HepG2 (cell line): ENCODE data around the gene TPX2. TPM values are rescaled to one million over a fixed set of nuclear protein-coding genes. Genes with fewer than 3 reads are reported as not detected.

Experiments
- CBFB ChIP-seq: sonication (generic); formaldehyde crosslinking; IDR thresholded peaks from 2 replicates; pipeline ENCODE4 v1.4.0; 2020; ENCODE audit warnings: missing genetic modification reagents
- GPN1 ChIP-seq: sonication (generic); formaldehyde crosslinking; IDR thresholded peaks from 2 replicates; pipeline ENCODE4 v1.5.1; 2020; ENCODE audit warnings: missing genetic modification reagents, borderline replicate concordance
- KAT7 ChIP-seq: IDR thresholded peaks from 2 replicates; pipeline ENCODE4 v1.6.1; 2018; ENCODE audit warnings: borderline replicate concordance, missing compliant biosample characterization
- NFATC3 ChIP-seq: sonication (generic); formaldehyde crosslinking; IDR thresholded peaks from 2 replicates; pipeline ENCODE4 v1.5.1; 2020; ENCODE audit warnings: mild to moderate bottlenecking, missing genetic modification reagents
- SMAD9 ChIP-seq: sonication (generic); formaldehyde crosslinking; IDR thresholded peaks from 2 replicates; pipeline ENCODE4 v1.5.1; 2020; ENCODE audit warnings: mild to moderate bottlenecking, missing genetic modification reagents
- SMARCC2 ChIP-seq: fragments of 450-650 bp; IDR thresholded peaks from 2 replicates; pipeline ENCODE4 v1.6.1; 2017; ENCODE audit warnings: antibody characterized with exemption, mild to moderate bottlenecking
- THAP9 ChIP-seq: sonication (generic); formaldehyde crosslinking; IDR thresholded peaks from 2 replicates; pipeline ENCODE4; 2020; ENCODE audit warnings: missing genetic modification reagents, mild to moderate bottlenecking, borderline replicate concordance
- TOPORS ChIP-seq: sonication (generic); formaldehyde crosslinking; IDR thresholded peaks from 2 replicates; pipeline ENCODE4 v1.8.0; 2023; ENCODE audit warnings: mild to moderate bottlenecking, missing genetic modification reagents
- WIZ ChIP-seq: sonication (generic); formaldehyde crosslinking; IDR thresholded peaks from 2 replicates; pipeline ENCODE4 v1.5.1; 2020; ENCODE audit warnings: mild to moderate bottlenecking, missing genetic modification reagents
- ZHX2 ChIP-seq, 2 experiments: sonication (generic) in 1 of 2; formaldehyde crosslinking in 1 of 2; IDR thresholded peaks; 2 replicates each; pipeline versions ENCODE4 v1.6.1 to v1.9.0; 2014 to 2022; ENCODE audit warnings: antibody characterized with exemption in 1 of 2, borderline replicate concordance in 1 of 2, inconsistent platforms in 1 of 2, low read depth in 1 of 2, missing genetic modification reagents in 1 of 2
- ZNF160 ChIP-seq: sonication (generic); formaldehyde crosslinking; IDR thresholded peaks from 2 replicates; pipeline ENCODE4 v1.8.0; 2022; ENCODE audit warnings: mild to moderate bottlenecking, inconsistent platforms, missing genetic modification reagents
- ZNF33A ChIP-seq: sonication (generic); formaldehyde crosslinking; IDR thresholded peaks from 2 replicates; pipeline ENCODE4 v1.5.1; 2020; ENCODE audit warnings: missing genetic modification reagents, mild to moderate bottlenecking, moderate library complexity, borderline replicate concordance
- ZNF816 ChIP-seq: sonication (generic); formaldehyde crosslinking; IDR thresholded peaks from 2 replicates; pipeline ENCODE4 v1.8.0; 2022; ENCODE audit warnings: missing genetic modification reagents, mild to moderate bottlenecking, borderline replicate concordance
- polyA plus RNA-seq, 8 experiments: library from polyadenylated mRNA; depleted of rRNA in 3 of 8; stranded (reverse) in 7 of 8; unstranded in 1 of 8; fragments of >200 nt; fragmentation: Illumina TruSeq in 4 of 8; extraction: Trizol in 4 of 8; gene quantifications; 2 replicates each; pipeline versions ENCODE4 v1.2.1 to v1.2.3, GENCODE V29; 2011 to 2016; ENCODE audit warnings: low read depth in 4 of 8, missing spikeins in 1 of 8, mixed read lengths in 1 of 8; ENCODE audit not compliant: insufficient read depth in 1 of 8
- total RNA-seq, 5 experiments: library from RNA; depleted of rRNA; stranded (reverse); fragments of >200 nt; fragmentation: Illumina TruSeq; extraction: Trizol; gene quantifications; 2 replicates each; pipeline ENCODE4 v1.2.3, GENCODE V29; 2016; ENCODE audit warnings: low read depth in 1 of 5
- TF ChIP-seq, protein P1 (sequence below): sonication (generic); formaldehyde crosslinking; IDR thresholded peaks from 2 replicates; pipeline ENCODE4 v1.8.0; 2022; ENCODE audit warnings: mild to moderate bottlenecking, missing genetic modification reagents

Gene TPX2
- total and polyA plus RNA-seq, 2 of the 13 experiments (the other 11 are each of a cell fraction or from before 2014, with no cell fraction given): 34.3 to 124 TPM

DNA sequence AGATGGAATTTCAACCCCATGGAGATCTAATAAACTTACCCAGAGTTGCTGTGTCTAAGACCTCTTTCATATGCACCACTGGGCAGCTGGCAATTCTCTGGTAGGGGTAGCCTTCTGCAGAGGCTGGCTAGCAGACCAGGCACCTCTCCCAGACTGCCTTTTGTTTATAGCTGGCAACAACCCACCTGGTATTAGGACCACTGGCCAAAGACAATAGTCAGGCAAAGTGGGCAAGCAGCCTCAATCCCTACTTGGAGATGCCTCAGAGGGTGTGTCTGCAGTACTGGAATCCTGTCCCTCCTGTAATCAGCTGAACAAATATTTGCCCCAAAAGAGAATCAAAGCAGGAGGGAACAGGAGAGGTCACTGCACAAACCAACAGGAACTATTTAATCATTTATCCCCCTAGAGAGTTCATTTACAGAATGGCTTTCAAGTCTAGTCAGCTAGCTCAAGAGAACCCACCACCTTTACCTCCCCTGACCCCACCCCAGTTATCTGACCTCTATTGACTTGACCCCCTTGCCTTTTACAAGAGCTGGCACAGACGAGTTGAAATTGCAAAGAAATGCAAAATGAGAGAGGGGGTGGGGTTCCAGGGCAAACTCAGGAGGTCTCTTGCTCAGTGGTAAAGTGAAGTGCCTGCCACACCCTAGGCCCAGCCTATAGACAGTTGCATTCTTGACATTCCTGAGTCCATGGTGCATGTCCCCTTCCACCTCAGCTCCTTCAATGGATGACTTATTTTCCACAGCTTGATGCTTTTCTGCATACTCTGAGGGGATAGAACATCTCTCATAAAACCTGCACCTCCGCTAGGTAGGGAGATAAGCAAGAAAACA lies 19.2 kb upstream of the TPX2 start (continued):
- TF ChIP-seq ZHX2 (IDR thresholded peaks at IDR 0.05; ENCODE audit: low read depth): no peak
- no peak; the same call in 1 of the 2 replicates for TF ChIP-seq ZHX2 (CRISPR knock-in tag; IDR thresholded peaks at IDR 0.05; ENCODE audit: borderline replicate concordance)
- peak; percentile 75 for TF ChIP-seq ZNF816 (CRISPR knock-in tag)
- peak; percentile 71; the same call in 1 of the 2 replicates for TF ChIP-seq ZNF160 (CRISPR knock-in tag)
- peak; percentile 10; the same call in 1 of the 2 replicates for TF ChIP-seq SMARCC2
- no peak; the same call in 1 of the 2 replicates for TF ChIP-seq KAT7 (CRISPR knock-in tag)
- 0 out of 2 replicates have a peak, but pooled peaks have one; percentile 22 for TF ChIP-seq ZNF33A (CRISPR knock-in tag)
- TF ChIP-seq THAP9 (CRISPR knock-in tag): no peak
- TF ChIP-seq SMAD9 (CRISPR knock-in tag): peak; percentile 89; the same call in 1 of the 2 replicates
- TF ChIP-seq GPN1 (CRISPR knock-in tag): no peak
- no peak for TF ChIP-seq WIZ (CRISPR knock-in tag)
- TF ChIP-seq, protein P1, sequence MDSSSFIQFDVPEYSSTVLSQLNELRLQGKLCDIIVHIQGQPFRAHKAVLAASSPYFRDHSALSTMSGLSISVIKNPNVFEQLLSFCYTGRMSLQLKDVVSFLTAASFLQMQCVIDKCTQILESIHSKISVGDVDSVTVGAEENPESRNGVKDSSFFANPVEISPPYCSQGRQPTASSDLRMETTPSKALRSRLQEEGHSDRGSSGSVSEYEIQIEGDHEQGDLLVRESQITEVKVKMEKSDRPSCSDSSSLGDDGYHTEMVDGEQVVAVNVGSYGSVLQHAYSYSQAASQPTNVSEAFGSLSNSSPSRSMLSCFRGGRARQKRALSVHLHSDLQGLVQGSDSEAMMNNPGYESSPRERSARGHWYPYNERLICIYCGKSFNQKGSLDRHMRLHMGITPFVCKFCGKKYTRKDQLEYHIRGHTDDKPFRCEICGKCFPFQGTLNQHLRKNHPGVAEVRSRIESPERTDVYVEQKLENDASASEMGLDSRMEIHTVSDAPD (CRISPR knock-in tag): peak; percentile 80; the same call in 1 of the 2 replicates
- no peak; the same call in 1 of the 2 replicates for TF ChIP-seq TOPORS
- TF ChIP-seq CBFB (CRISPR knock-in tag): peak; percentile 74; the same call in 1 of the 2 replicates
- peak; percentile 92; the same call in 1 of the 2 replicates for TF ChIP-seq NFATC3
